Mesothelial cell of epicardium (in vitro differentiated cells): ENCODE data around the gene MSANTD1. TPM values are rescaled to one million over a fixed set of nuclear protein-coding genes. Genes with fewer than 3 reads are reported as not detected.

ENCODE experiments used
- DNase-seq, 2 experiments: peaks; one replicate each; pipeline ENCODE4 v3.0.0; 2021; ENCODE audit warnings: low spot score in 2 of 2; ENCODE audit not compliant: unreplicated experiment in 2 of 2
- H3K27ac Mint-ChIP-seq: 2 replicates; pipeline ENCODE4 v1.8.0; 2021; ENCODE audit warnings: mixed read lengths
- H3K27me3 Mint-ChIP-seq: 2 replicates; pipeline ENCODE4 v1.8.0; 2021; ENCODE audit warnings: low read depth, mixed read lengths
- H3K36me3 Mint-ChIP-seq: 2 replicates; pipeline ENCODE4 v1.8.0; 2021; ENCODE audit warnings: mixed read lengths
- H3K4me1 Mint-ChIP-seq: 2 replicates; pipeline ENCODE4 v1.8.0; 2021; ENCODE audit warnings: mixed read lengths
- H3K4me3 Mint-ChIP-seq: 2 replicates; pipeline ENCODE4 v1.8.0; 2021; ENCODE audit warnings: mild to moderate bottlenecking, moderate library complexity, mixed read lengths
- H3K9me3 Mint-ChIP-seq: 2 replicates; pipeline ENCODE4 v1.8.0; 2021; ENCODE audit warnings: mixed read lengths
- total RNA-seq: library from RNA; stranded (reverse); gene quantifications from 3 replicates; pipeline ENCODE4 v1.2.1, GENCODE V29; 2021
- TF ChIP-seq, protein P1 (sequence below): fragments of 200-600 bp; sonication (generic); IDR thresholded peaks from one replicate; pipeline ENCODE4 v1.5.0; 2021; ENCODE audit warnings: antibody characterized with exemption; ENCODE audit not compliant: unreplicated experiment

The MSANTD1 gene
- total RNA-seq, 1 donor from 2014 or later: 2.6 TPM

DNA sequence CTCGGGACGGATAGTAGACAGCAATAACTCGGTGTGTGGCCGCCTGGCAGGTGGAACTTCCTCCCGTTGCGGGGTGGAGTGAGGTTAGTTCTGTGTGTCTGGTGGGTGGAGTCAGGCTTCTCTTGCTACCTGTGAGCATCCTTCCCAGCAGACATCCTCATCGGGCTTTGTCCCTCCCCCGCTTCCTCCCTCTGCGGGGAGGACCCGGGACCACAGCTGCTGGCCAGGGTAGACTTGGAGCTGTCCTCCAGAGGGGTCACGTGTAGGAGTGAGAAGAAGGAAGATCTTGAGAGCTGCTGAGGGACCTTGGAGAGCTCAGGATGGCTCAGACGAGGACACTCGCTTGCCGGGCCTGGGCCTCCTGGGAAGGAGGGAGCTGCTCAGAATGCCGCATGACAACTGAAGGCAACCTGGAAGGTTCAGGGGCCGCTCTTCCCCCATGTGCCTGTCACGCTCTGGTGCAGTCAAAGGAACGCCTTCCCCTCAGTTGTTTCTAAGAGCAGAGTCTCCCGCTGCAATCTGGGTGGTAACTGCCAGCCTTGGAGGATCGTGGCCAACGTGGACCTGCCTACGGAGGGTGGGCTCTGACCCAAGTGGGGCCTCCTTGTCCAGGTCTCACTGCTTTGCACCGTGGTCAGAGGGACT lies 5.7 kb upstream of the MSANTD1 start:
- H3K27ac Mint-ChIP-seq: no peak overlapping the region
- no peak for DNase-seq
- H3K36me3 Mint-ChIP-seq: peaks cover 7% of the 10 kb centered on the region
- no peak overlapping the region for H3K4me3 Mint-ChIP-seq
- H3K4me1 Mint-ChIP-seq: peaks cover 2% of the 10 kb centered on the region
- H3K27me3 Mint-ChIP-seq: no peaks in the 10 kb centered on the region
- no peaks in the 10 kb centered on the region for H3K9me3 Mint-ChIP-seq
- TF ChIP-seq, protein P1, sequence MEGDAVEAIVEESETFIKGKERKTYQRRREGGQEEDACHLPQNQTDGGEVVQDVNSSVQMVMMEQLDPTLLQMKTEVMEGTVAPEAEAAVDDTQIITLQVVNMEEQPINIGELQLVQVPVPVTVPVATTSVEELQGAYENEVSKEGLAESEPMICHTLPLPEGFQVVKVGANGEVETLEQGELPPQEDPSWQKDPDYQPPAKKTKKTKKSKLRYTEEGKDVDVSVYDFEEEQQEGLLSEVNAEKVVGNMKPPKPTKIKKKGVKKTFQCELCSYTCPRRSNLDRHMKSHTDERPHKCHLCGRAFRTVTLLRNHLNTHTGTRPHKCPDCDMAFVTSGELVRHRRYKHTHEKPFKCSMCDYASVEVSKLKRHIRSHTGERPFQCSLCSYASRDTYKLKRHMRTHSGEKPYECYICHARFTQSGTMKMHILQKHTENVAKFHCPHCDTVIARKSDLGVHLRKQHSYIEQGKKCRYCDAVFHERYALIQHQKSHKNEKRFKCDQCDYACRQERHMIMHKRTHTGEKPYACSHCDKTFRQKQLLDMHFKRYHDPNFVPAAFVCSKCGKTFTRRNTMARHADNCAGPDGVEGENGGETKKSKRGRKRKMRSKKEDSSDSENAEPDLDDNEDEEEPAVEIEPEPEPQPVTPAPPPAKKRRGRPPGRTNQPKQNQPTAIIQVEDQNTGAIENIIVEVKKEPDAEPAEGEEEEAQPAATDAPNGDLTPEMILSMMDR: no peak

DNA sequence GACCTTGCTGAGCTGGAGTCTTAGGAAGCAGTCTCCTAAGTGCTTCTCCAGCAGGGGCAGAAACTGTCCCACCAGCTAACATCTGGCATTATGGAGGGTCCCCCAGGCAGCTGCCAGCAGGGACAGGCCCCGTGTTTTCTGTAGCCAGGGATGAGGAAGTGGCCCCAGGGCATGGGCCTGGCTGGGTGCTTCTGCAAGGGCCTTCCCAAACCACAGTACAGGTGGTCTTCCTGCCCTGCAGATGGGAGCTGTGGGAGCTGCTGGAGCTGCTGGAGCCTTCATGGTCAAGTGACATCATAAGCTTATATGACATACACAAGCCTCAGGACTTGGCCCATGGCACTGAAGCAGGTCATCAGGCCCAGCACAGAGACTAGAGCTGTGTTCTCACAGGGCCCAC lies 5.0 kb upstream of the MSANTD1 start:
- Mint-ChIP-seq H3K36me3 (peaks cover 5% of the 10 kb centered on the region), H3K27me3 (no peaks in the 10 kb centered on the region), H3K9me3 (no peaks in the 10 kb centered on the region), H3K4me3 (no peak overlapping the region), H3K4me1 (peaks cover 4% of the 10 kb centered on the region), H3K27ac (no peak overlapping the region)
- TF ChIP-seq, protein P1: no peak
- DNase-seq: no peak

DNA sequence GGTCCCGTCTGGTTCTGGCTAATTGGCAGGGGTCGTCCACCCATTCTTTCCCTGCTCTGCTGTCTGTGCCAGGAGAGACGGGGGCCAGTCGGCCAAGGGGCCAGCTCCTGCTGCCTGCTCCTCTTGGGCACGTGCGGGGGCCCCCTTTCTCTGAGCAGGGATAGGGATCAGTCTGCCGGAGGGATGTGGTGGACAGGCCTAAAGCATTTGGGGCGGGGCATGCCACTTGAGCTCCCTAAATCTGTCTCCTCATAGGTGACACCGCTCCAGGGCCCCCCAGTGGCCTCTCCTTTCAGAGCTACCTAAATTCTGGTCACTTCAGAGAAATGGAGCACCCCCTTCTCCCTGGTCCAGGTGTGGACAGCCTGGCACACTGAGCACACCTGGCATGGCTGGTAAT lies 4.2 kb upstream of the MSANTD1 start:
- Mint-ChIP-seq H3K36me3 (peaks cover 5% of the 10 kb centered on the region), H3K27me3 (no peaks in the 10 kb centered on the region), H3K4me3 (no peak overlapping the region), H3K27ac (no peak overlapping the region), H3K9me3 (no peaks in the 10 kb centered on the region), H3K4me1 (peaks cover 4% of the 10 kb centered on the region)
- no peak for DNase-seq
- TF ChIP-seq, protein P1: no peak

DNA sequence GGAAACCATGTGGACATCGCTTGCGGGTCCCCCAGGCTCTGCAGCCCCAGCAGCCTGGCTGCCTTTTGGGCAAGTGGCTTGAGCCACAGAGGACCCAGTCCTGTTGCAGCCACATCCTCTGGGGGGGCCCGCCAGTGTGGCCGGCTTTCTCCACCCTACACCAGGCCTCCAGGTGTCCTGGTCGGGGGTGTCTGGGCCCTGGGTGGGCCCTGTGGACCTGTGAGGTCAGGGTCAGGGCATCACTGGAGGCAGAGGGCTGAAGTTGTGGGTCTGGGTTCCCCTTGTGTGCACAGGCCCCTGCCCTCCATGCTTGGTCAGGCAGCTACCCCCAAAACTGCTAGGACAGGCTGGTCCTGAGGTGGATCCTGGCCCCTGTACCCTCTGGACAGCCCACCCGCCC lies 3.3 kb upstream of the MSANTD1 start:
- H3K27me3 Mint-ChIP-seq: no peaks in the 10 kb centered on the region
- H3K27ac Mint-ChIP-seq: no peak overlapping the region
- TF ChIP-seq, protein P1: no peak

DNA sequence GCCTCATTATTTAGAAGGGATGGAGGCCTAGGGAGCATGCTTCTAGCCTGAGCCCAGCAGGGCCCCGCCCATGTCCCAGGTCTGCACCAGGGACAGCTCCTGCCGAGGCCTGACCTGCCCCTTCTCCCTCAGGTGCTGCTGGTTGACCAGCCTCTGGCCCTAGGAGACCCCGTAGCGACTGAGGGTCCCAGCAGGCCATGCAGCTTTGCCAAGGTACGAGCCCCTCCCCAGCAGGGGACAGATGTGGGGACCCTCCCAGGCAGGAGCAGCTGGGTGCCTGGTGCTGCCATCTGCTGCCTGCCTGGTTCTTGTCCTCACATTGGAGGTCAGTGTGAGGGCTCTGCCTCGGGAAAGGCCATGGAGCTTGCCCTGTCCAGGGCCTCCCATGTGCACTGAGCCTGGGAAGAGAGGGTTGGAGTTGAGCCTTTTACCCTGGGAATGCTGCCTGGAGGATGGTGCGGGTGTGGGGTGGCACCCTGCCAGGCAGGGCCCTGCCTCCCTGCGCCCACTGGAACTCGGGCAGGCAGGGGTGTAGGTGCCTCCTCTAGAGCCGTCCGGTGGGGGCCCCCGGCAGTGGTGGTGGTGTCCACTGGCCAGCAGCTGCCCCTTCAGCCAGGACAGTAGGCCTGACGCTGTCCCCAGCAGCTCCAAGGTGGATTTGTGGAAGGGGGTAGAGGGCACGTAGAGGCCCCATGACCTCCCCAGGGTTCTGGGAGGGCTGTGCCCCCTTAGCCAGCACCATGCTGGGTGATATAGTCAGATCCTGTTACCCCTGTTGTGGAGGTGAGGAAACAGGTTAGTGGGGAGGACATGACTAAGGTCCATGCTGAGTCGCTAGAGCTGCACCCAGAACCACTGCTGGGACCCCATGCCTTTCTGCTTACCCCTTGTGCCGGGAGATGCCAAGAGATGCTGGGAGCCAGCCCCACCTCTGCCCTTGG lies 2.2 kb upstream of the MSANTD1 start:
- no peaks in the 10 kb centered on the region for H3K9me3 Mint-ChIP-seq
- H3K27ac Mint-ChIP-seq: no peak overlapping the region
- peaks cover 15% of the 10 kb centered on the region for H3K4me1 Mint-ChIP-seq
- H3K27me3 Mint-ChIP-seq: no peaks in the 10 kb centered on the region
- TF ChIP-seq, protein P1: no peak
- peaks cover 2% of the 10 kb centered on the region for H3K36me3 Mint-ChIP-seq
- no peak for DNase-seq
- H3K4me3 Mint-ChIP-seq: no peak overlapping the region

More for the DNA sequence above, 3.3 kb upstream of the MSANTD1 start:
- Mint-ChIP-seq H3K9me3 (no peaks in the 10 kb centered on the region), H3K4me3 (no peak overlapping the region), H3K36me3 (peaks cover 3% of the 10 kb centered on the region), H3K4me1 (peaks cover 10% of the 10 kb centered on the region)
- DNase-seq: no peak
